Endothelial cell of umbilical vein (primary cell): ENCODE results near the gene ALOX15B. TPM values are rescaled to one million over a fixed set of nuclear protein-coding genes. Genes with fewer than 3 reads are reported as not detected.

ENCODE experiments used
- BruUV-seq: library from RNA; stranded (reverse); fragments of 400-500 nt; replicated peaks from 2 replicates; lab custom pipeline; 2021; lab: Mats Ljungman, UMichigan
- CTCF ChIA-PET: fragments of 300-600, 350-600 bp; sonication (Branson Sonifier 250); formaldehyde crosslinking; loops from one replicate; lab custom pipeline; 2021; ENCODE audit warnings: antibody characterized with exemption, inconsistent platforms; lab: Charles Lee
- POLR2A ChIA-PET: fragments of 300-600, 350-600 bp; sonication (Branson Sonifier 250); formaldehyde crosslinking; loops from one replicate; lab custom pipeline; 2021; ENCODE audit warnings: antibody characterized with exemption, inconsistent platforms; lab: Charles Lee
- DNase-seq: peaks from one replicate; pipeline ENCODE4 v3.0.0-alpha.2; 2011; ENCODE audit warnings: low read depth, low spot score
- FAIRE-seq: peaks from 2 replicates; lab custom pipeline; 2011; peaks lifted over from hg19 to GRCh38; lab: Jason Lieb, UNC
- H2AFZ ChIP-seq: 2 replicates; pipeline ENCODE4 v1.6.0; 2012; ENCODE audit warnings: low read depth, low read length, control low read depth, inconsistent platforms
- H3K27ac ChIP-seq: 2 replicates; pipeline ENCODE4 v1.5.1; 2011; ENCODE audit warnings: low read depth, mild to moderate bottlenecking, control low read depth, low read length, moderate library complexity; ENCODE audit not compliant: insufficient read depth
- H3K27me3 ChIP-seq, 2 experiments: 2 replicates each; pipeline versions ENCODE4 v1.6.0 to v1.6.1; 2011; ENCODE audit warnings: low read length in 2 of 2, mixed read lengths in 1 of 2; ENCODE audit not compliant: control insufficient read depth in 2 of 2, insufficient read depth in 2 of 2
- H3K36me3 ChIP-seq, 2 experiments: 2 replicates in 1 of 2; 3 replicates in 1 of 2; pipeline ENCODE4 v1.5.1; 2011; ENCODE audit warnings: low read length in 2 of 2, mild to moderate bottlenecking in 1 of 2, moderate library complexity in 1 of 2; ENCODE audit not compliant: control insufficient read depth in 2 of 2, insufficient read depth in 2 of 2; ENCODE audit errors: extremely low read depth in 1 of 2
- H3K4me1 ChIP-seq: 3 replicates; pipeline ENCODE4 v1.5.1; 2011; ENCODE audit warnings: mild to moderate bottlenecking, low read length; ENCODE audit not compliant: control insufficient read depth, insufficient read depth; ENCODE audit errors: extremely low read depth
- H3K4me2 ChIP-seq: 2 replicates; pipeline ENCODE4 v1.6.1; 2011; ENCODE audit warnings: low read length, control low read depth, mixed read lengths; ENCODE audit not compliant: insufficient read depth
- H3K4me3 ChIP-seq, 3 experiments: fragments of 200-600 bp in 1 of 3; sonication (generic), shearing (Covaris generic) in 1 of 3; replicated peaks in 1 of 3; 2 replicates each; pipeline ENCODE4 v1.5.1; 2011 to 2016; ENCODE audit warnings: control low read depth in 3 of 3, low read length in 3 of 3, mild to moderate bottlenecking in 2 of 3, inconsistent platforms in 1 of 3, low read depth in 1 of 3, moderate library complexity in 1 of 3; ENCODE audit not compliant: insufficient read depth in 1 of 3
- H3K79me2 ChIP-seq: 2 replicates; pipeline ENCODE4 v1.6.0; 2012; ENCODE audit warnings: low read length, inconsistent platforms; ENCODE audit not compliant: control insufficient read depth, insufficient read depth
- H3K9ac ChIP-seq: replicated peaks from 2 replicates; pipeline ENCODE3; 2011; ENCODE audit warnings: low read length, control low read depth; ENCODE audit not compliant: insufficient read depth; ENCODE audit errors: extremely low read depth
- H3K9me1 ChIP-seq: replicated peaks from 3 replicates; pipeline ENCODE4 v1.6.0; 2011; ENCODE audit warnings: mild to moderate bottlenecking, low read length; ENCODE audit not compliant: control insufficient read depth, insufficient read depth; ENCODE audit errors: extremely low read depth
- H3K9me3 ChIP-seq: replicated peaks from 2 replicates; pipeline ENCODE4 v1.5.1; 2012; ENCODE audit warnings: low read length, inconsistent platforms; ENCODE audit not compliant: control insufficient read depth, insufficient read depth
- H4K20me1 ChIP-seq: replicated peaks from 2 replicates; pipeline ENCODE3; 2011; ENCODE audit warnings: mild to moderate bottlenecking, low read length; ENCODE audit not compliant: control insufficient read depth, insufficient read depth; ENCODE audit errors: extremely low read depth
- CTCF ChIP-seq, 2 donors: IDR thresholded peaks; 1 replicate in 1 of 2; 2 replicates in 1 of 2; pipeline ENCODE4 v1.5.1; 2011; ENCODE audit warnings: low read length in 2 of 2, mild to moderate bottlenecking in 2 of 2, moderate library complexity in 2 of 2, control low read depth in 1 of 2, inconsistent platforms in 1 of 2, low read depth in 1 of 2; ENCODE audit not compliant: insufficient read depth in 1 of 2; ENCODE audit errors: extremely low read depth in 1 of 2
- EZH2 ChIP-seq: IDR thresholded peaks from 2 replicates; pipeline ENCODE4 v1.6.1; 2012; ENCODE audit warnings: borderline replicate concordance, low read depth, mild to moderate bottlenecking, moderate library complexity, low read length, inconsistent platforms; ENCODE audit not compliant: severe bottlenecking
- FOS ChIP-seq: IDR thresholded peaks from 2 replicates; pipeline ENCODE4 v1.6.1; 2011; ENCODE audit warnings: mild to moderate bottlenecking, low read length, moderate library complexity, borderline replicate concordance; ENCODE audit not compliant: insufficient read depth
- GATA2 ChIP-seq: IDR thresholded peaks from 2 replicates; pipeline ENCODE4 v1.7.0; 2011; ENCODE audit warnings: low read depth, mild to moderate bottlenecking, moderate library complexity, mixed read lengths, low read length; ENCODE audit not compliant: insufficient read length, insufficient read depth
- JUN ChIP-seq: IDR thresholded peaks from 2 replicates; pipeline ENCODE4 v1.6.1; 2011; ENCODE audit warnings: borderline replicate concordance, low read depth; ENCODE audit not compliant: insufficient read length, insufficient read depth
- MAX ChIP-seq: IDR thresholded peaks from 2 replicates; pipeline ENCODE4 v1.6.1; 2011; ENCODE audit not compliant: insufficient read depth, insufficient read length
- MYC ChIP-seq: IDR thresholded peaks from one replicate; pipeline ENCODE4 v1.6.1; 2011; ENCODE audit warnings: mild to moderate bottlenecking, low read depth, low read length
- POLR2A ChIP-seq: IDR thresholded peaks from 2 replicates; pipeline ENCODE4 v1.6.1; 2012; ENCODE audit warnings: low read depth, mild to moderate bottlenecking, control low read depth, low read length
- POLR2AphosphoS5 ChIP-seq: IDR thresholded peaks from 2 replicates; pipeline ENCODE4 v1.6.1; 2012; ENCODE audit warnings: low read depth, mild to moderate bottlenecking, control low read depth, low read length, moderate library complexity; ENCODE audit not compliant: insufficient read depth
- dilution Hi-C: fragments of 300-500 bp; cut with MboI; formaldehyde crosslinking; loops from one replicate; pipeline ENCODE4 v1.15.0; 2019; ENCODE audit warnings: low sequenced_read_pairs; ENCODE audit not compliant: extremely low pct_ligation_motif_present
- intact Hi-C: fragments of 100-400 bp; cut with micrococcal nuclease; formaldehyde crosslinking; loops from one replicate; pipeline ENCODE4 v1.10.0; 2022
- polyA plus RNA-seq, 4 experiments: library from polyadenylated mRNA; depleted of rRNA in 3 of 4; stranded (reverse) in 3 of 4; unstranded in 1 of 4; fragments of >200 nt; gene quantifications; 2 replicates each; pipeline versions ENCODE4 v1.2.1 to v1.2.3, GENCODE V29; 2011 to 2012; ENCODE audit warnings: missing spikeins in 1 of 4
- total RNA-seq: library from RNA; stranded (reverse); gene quantifications from 2 replicates; pipeline ENCODE4 v1.2.3, GENCODE V29; 2021

Gene ALOX15B
- total and polyA plus RNA-seq, 2 donors (not counting 3 experiments of a cell fraction or from before 2014, with no cell fraction given), result not detected

GRCh38 chr17:8059131-8059530 is 20.3 kb downstream of the ALOX15B start:
- no peak for FAIRE-seq
- H3K4me2 ChIP-seq, result no peak overlapping the region
- no peak overlapping the region for H3K27ac ChIP-seq
- H4K20me1 ChIP-seq, result no peaks in the 10 kb centered on the region
- TF ChIP-seq JUN (no peak), MYC (no peak), CTCF (IDR thresholded peaks at IDR 0.05; ENCODE audit: extremely low read depth in 1 of 2, insufficient read depth in 1 of 2, low read depth in 1 of 2, low read length in 2 of 2) (no peak), EZH2 (no peak), MAX (no peak), POLR2A (no peak), POLR2AphosphoS5 (no peak), FOS (no peak), GATA2 (no peak)
- no TSS peak for BruUV-seq
- intact Hi-C loops, result loop anchor here (5.0 kb wide), 1 partner anchor 237 kb away; no protein-coding TSS in a partner anchor
- no peak for DNase-seq
- dilution Hi-C loops, result no loop called here
- H3K9me3 ChIP-seq, result no peaks in the 10 kb centered on the region
- ChIA-PET CTCF (interaction anchor here (1.0 to 11.0 kb wide), 17 partner anchors 11 to 727 kb away, joined by 3 to 191 read pairs (median 21); no protein-coding TSS in a partner anchor), POLR2A (no interaction called here)
- H3K9ac ChIP-seq, result no peak overlapping the region
- H3K79me2 ChIP-seq, result no peaks in the 10 kb centered on the region
- H3K4me1 ChIP-seq, result peaks cover 19% of the 10 kb centered on the region
- peaks cover 39 to 49% of the 10 kb centered on the region in 2 experiments for H3K27me3 ChIP-seq
- H3K36me3 ChIP-seq, result no peaks in the 10 kb centered on the region
- H2AFZ ChIP-seq, result no peak overlapping the region
- H3K9me1 ChIP-seq, result no peaks in the 10 kb centered on the region
- no peak overlapping the region for H3K4me3 ChIP-seq
